T-cell (primary cell): ENCODE results near the gene SLC25A17. TPM values are rescaled to one million over a fixed set of nuclear protein-coding genes. Genes with fewer than 3 reads are reported as not detected.
A peak's percentile ranks its signal among the peaks of the same experiment; 100 is the strongest.
"Not testable (repeated sequence)": the region's sequence is repeated elsewhere in the genome, so short reads cannot be mapped to it uniquely, and the experiment has no call there.

Experiments
- ATAC-seq, 4 experiments: fragments of 200-7000 bp in 3 of 4; fragments of 150-1000 bp in 1 of 4; cut with Tn5 transposase; replicated peaks in 1 of 4; 1 replicate in 3 of 4; 2 replicates in 1 of 4; pipeline ENCODE4 v1.10.0; 2021; ENCODE audit warnings: moderate library complexity in 3 of 4, mild to moderate bottlenecking in 2 of 4, moderate number of reproducible peaks in 1 of 4
- CTCF ChIA-PET, 2 donors: fragments of 300-600 bp; sonication (Branson Sonifier 250); formaldehyde crosslinking; loops; one replicate each; lab custom pipeline; 2022; ENCODE audit warnings: antibody characterized with exemption in 2 of 2; lab: Charles Lee
- POLR2A ChIA-PET, 2 donors: fragments of 300-600 bp; sonication (Branson Sonifier 250); formaldehyde crosslinking; loops; one replicate each; lab custom pipeline; 2022; ENCODE audit warnings: antibody characterized with exemption in 2 of 2; lab: Charles Lee
- DNase-seq, 35 experiments: peaks; one replicate each; pipeline versions ENCODE4 v3.0.0 to v3.0.0-alpha.2; 2013 to 2023
- H3K27ac ChIP-seq: one replicate; pipeline ENCODE4 v1.5.1; 2013; ENCODE audit warnings: low read length
- H3K27me3 ChIP-seq, 2 experiments: replicated peaks in 1 of 2; 1 replicate in 1 of 2; 2 replicates in 1 of 2; pipeline versions ENCODE4 v1.6.1 to v1.7.0; 2013; ENCODE audit warnings: low read length in 1 of 2, mixed read lengths in 1 of 2; ENCODE audit not compliant: control insufficient read depth in 2 of 2, insufficient read depth in 2 of 2; ENCODE audit errors: extremely low read depth in 1 of 2
- H3K36me3 ChIP-seq, 2 donors: 1 replicate in 1 of 2; 2 replicates in 1 of 2; pipeline versions ENCODE4 v1.6.1 to v1.7.0; 2013; ENCODE audit warnings: low read length in 1 of 2; ENCODE audit not compliant: control insufficient read depth in 2 of 2, insufficient read depth in 1 of 2; ENCODE audit errors: extremely low read depth in 1 of 2
- H3K4me1 ChIP-seq, 2 experiments: 1 replicate in 1 of 2; 2 replicates in 1 of 2; pipeline versions ENCODE4 v1.6.1 to v1.7.0; 2013; ENCODE audit warnings: low read length in 2 of 2, mixed read lengths in 1 of 2; ENCODE audit not compliant: insufficient read depth in 2 of 2, control insufficient read depth in 1 of 2; ENCODE audit errors: extremely low read depth in 1 of 2
- H3K4me3 ChIP-seq, 2 donors: 1 replicate in 1 of 2; 2 replicates in 1 of 2; pipeline versions ENCODE4 v1.5.1 to v1.7.0; 2013; ENCODE audit warnings: mild to moderate bottlenecking in 2 of 2, low read length in 1 of 2, moderate library complexity in 1 of 2; ENCODE audit not compliant: control insufficient read depth in 1 of 2; ENCODE audit errors: extremely low read depth in 1 of 2
- H3K9me3 ChIP-seq: 2 replicates; pipeline ENCODE4 v1.7.0; 2013
- H3K27ac Mint-ChIP-seq, 2 donors: one replicate each; pipeline ENCODE4 v1.8.0; 2020 to 2021; ENCODE audit warnings: mild to moderate bottlenecking in 2 of 2, mixed read lengths in 2 of 2
- H3K27me3 Mint-ChIP-seq, 2 donors: one replicate each; pipeline ENCODE4 v1.8.0; 2021 to 2022; ENCODE audit warnings: mixed read lengths in 2 of 2
- H3K36me3 Mint-ChIP-seq: one replicate; pipeline ENCODE4 v1.8.0; 2021; ENCODE audit warnings: mixed read lengths
- H3K4me1 Mint-ChIP-seq, 3 donors: one replicate each; pipeline ENCODE4 v1.8.0; 2020 to 2022; ENCODE audit warnings: mixed read lengths in 3 of 3, mild to moderate bottlenecking in 1 of 3
- H3K4me3 Mint-ChIP-seq, 3 donors: one replicate each; pipeline ENCODE4 v1.8.0; 2020 to 2022; ENCODE audit warnings: mild to moderate bottlenecking in 3 of 3, mixed read lengths in 3 of 3, moderate library complexity in 3 of 3
- H3K9me3 Mint-ChIP-seq, 3 donors: one replicate each; pipeline ENCODE4 v1.8.0; 2020 to 2022; ENCODE audit warnings: mixed read lengths in 3 of 3
- WGBS: methylation state at CpG from one replicate; pipeline ENCODE4 v1.1.5; 2013; ENCODE audit warnings: missing lambda C conversion rate; ENCODE audit not compliant: insufficient coverage; 5-methylcytosine and 5-hydroxymethylcytosine counted together
- total RNA-seq, 35 experiments: library from RNA in 6 of 35; stranded (reverse) in 6 of 35; fragments of 120-200 nt in 1 of 35; gene quantifications; one replicate each; pipeline versions ENCODE4 v1.2.1 to v1.2.4 and lab custom pipeline; 2013 to 2026

The SLC25A17 gene
- total RNA-seq, 5 donors from 2014 or later (not counting 1 experiment from before 2014, with no cell fraction given), result 8.9 to 14.2 (median 12.7) TPM

DNA sequence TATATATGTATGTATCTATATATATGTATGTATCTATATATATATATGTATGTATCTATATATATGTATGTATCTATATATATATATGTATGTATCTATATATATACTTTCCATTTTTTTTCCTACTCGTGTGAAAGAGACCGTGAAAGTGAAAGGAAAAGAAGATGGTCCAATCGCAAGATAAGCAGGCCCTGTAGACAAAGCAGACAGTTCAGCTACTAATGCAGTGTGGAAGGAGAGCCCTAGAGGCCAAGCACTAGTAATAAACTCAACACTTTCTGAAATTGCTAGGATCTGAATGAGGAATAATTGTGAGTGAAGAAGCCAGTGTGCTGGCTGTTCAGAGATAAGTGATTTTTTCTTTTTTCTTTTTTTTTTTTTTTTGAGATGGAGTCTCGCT lies 92.6 kb downstream of the SLC25A17 start:
- peak in 6 of 35 experiments; percentile 9 to 70 (median 20) for DNase-seq
- Mint-ChIP-seq H3K27ac (peak overlapping the region; percentile 84 to 91), H3K4me1 (peaks cover 42 to 44% (median 43%) of the 10 kb centered on the region in 3 donors), H3K27me3 (peaks cover 0 to 2% of the 10 kb centered on the region in 2 donors), H3K4me3 (peak overlapping the region; percentile 44 to 69 (median 67)), H3K36me3 (no peaks in the 10 kb centered on the region), H3K9me3 (no peaks in the 10 kb centered on the region)
- Histone ChIP-seq H3K4me3 (no peak overlapping the region), H3K9me3 (no peaks in the 10 kb centered on the region), H3K27ac (peak overlapping the region; percentile 48), H3K4me1 (peaks cover 35 to 51% of the 10 kb centered on the region in 2 experiments), H3K36me3 (no peaks in the 10 kb centered on the region), H3K27me3 (no peaks in the 10 kb centered on the region)
- POLR2A ChIA-PET, result interaction anchor here in 1 of 2 donors (0.5 to 0.6 kb wide), 2 partner anchors 127 to 250 kb away, joined by 3 read pairs; no protein-coding TSS in a partner anchor
- CTCF ChIA-PET, result interaction anchor here (0.7 to 1.2 kb wide), 3 partner anchors 9 to 93 kb away, joined by 4 to 9 read pairs (median 7); no protein-coding TSS in a partner anchor
- WGBS, result no CpG with 5 or more reads among the region's 4 CpGs
- peak in 3 of 4 experiments; percentile 38 to 66 (median 43) for ATAC-seq

DNA sequence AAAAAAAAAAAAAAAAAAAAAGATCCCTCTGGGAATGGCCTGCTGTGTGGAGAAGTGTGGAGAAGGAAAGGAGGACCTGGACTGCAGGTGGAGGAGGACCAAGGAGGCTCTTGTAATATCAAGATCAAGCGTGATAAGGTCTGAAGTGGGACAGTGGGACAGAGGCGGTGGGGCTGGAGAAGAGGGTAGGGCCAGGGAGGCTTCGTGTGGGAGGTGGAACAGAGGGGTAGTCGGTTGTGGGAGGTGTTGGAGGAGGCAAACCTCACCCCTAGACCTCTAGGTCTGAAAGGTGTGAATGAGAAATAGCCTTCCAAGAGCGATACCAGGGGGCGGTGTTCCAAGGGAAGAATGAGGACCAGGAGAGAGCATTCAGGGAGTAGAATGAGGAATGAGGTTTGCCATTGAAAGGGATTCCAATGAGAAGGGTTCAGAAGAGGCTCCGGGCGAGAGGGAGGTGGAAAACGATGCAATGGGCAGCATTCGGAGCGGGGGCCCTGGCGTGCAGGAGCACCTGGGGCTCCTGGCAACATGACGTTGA lies 95.7 kb downstream of the SLC25A17 start:
- DNase-seq (no peak), ATAC-seq (no peak)
- peaks cover 0 to 2% of the 10 kb centered on the region in 2 donors for H3K27me3 Mint-ChIP-seq
- H3K36me3 Mint-ChIP-seq, result no peaks in the 10 kb centered on the region
- H3K36me3 ChIP-seq, result no peaks in the 10 kb centered on the region
- H3K9me3 Mint-ChIP-seq, result no peaks in the 10 kb centered on the region
- H3K9me3 ChIP-seq, result no peaks in the 10 kb centered on the region
- WGBS, result 78% methylated on average over 12 of the region's 13 CpGs
- no peaks in the 10 kb centered on the region for H3K27me3 ChIP-seq
- H3K27ac Mint-ChIP-seq, result peak overlapping the region in 1 of 2 donors; percentile 9
- peaks cover 30 to 38% (median 32%) of the 10 kb centered on the region in 3 donors for H3K4me1 Mint-ChIP-seq
- peaks cover 20 to 24% of the 10 kb centered on the region in 2 experiments for H3K4me1 ChIP-seq
- POLR2A ChIA-PET, result interaction anchor here in 1 of 2 donors (0.9 kb wide), 1 partner anchor 12 kb away, joined by 3 read pairs; no protein-coding TSS in a partner anchor
- no peak overlapping the region for H3K27ac ChIP-seq
- H3K4me3 Mint-ChIP-seq, result no peak overlapping the region
- CTCF ChIA-PET, result interaction anchor here in 1 of 2 donors (0.7 kb wide), 1 partner anchor 38 kb away, joined by 5 read pairs; no protein-coding TSS in a partner anchor
- no peak overlapping the region for H3K4me3 ChIP-seq

DNA sequence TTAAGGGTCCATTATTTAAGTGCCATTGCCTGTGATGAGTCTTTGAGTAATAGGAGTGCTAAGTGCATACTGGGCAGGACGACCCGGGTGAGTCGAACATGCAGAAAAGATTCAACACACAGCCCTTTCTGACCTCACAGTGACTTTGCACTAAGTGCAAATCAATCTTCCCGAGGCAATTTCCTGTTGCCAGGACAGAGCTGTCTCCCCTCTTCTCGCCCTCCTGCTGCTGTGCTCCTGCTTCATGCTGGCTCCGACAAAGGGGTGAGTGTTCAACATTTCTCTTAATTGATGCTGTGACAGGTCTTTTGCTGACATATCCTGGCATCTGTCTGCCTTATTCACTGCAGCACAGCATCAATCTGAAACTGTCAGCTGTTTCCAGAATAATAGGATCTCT lies 97.9 kb downstream of the SLC25A17 start:
- ChIA-PET POLR2A (interaction anchor here in 1 of 2 donors (1.0 kb wide), 1 partner anchor 15 kb away, joined by 9 read pairs; no protein-coding TSS in a partner anchor), CTCF (interaction anchor here in 1 of 2 donors (1.0 kb wide), 1 partner anchor 10 kb away, joined by 3 read pairs; no protein-coding TSS in a partner anchor)
- no peak for DNase-seq
- H3K4me1 Mint-ChIP-seq, result peaks cover 15 to 20% (median 18%) of the 10 kb centered on the region in 3 donors
- peaks cover 0 to 2% of the 10 kb centered on the region in 2 donors for H3K27me3 Mint-ChIP-seq
- H3K4me3 Mint-ChIP-seq, result no peak overlapping the region
- 26% methylated on average over 3 of the region's 6 CpGs for WGBS
- H3K9me3 ChIP-seq, result no peaks in the 10 kb centered on the region
- no peak overlapping the region for H3K27ac ChIP-seq
- no peaks in the 10 kb centered on the region for H3K27me3 ChIP-seq
- H3K27ac Mint-ChIP-seq, result peak overlapping the region in 1 of 2 donors; percentile 23
- peak in 1 of 4 experiments; percentile 23 for ATAC-seq
- peaks cover 0 to 7% of the 10 kb centered on the region in 2 experiments for H3K4me1 ChIP-seq
- H3K36me3 ChIP-seq, result no peaks in the 10 kb centered on the region
- H3K36me3 Mint-ChIP-seq, result no peaks in the 10 kb centered on the region
- H3K9me3 Mint-ChIP-seq, result no peaks in the 10 kb centered on the region
- H3K4me3 ChIP-seq, result no peak overlapping the region

- peaks cover 0 to 2% of the 10 kb centered on the region in 2 donors for H3K27me3 Mint-ChIP-seq
- Histone ChIP-seq H3K9me3 (no peaks in the 10 kb centered on the region), H3K27me3 (no peaks in the 10 kb centered on the region), H3K4me1 (peaks cover 0 to 3% of the 10 kb centered on the region in 2 experiments), H3K27ac (no peak overlapping the region), H3K4me3 (no peak overlapping the region), H3K36me3 (no peaks in the 10 kb centered on the region)
- H3K4me3 Mint-ChIP-seq, result no peak overlapping the region
- POLR2A ChIA-PET, result no interaction called here
- no peak for DNase-seq
- ATAC-seq, result no peak
- H3K9me3 Mint-ChIP-seq, result no peaks in the 10 kb centered on the region
- H3K36me3 Mint-ChIP-seq, result no peaks in the 10 kb centered on the region
- peaks cover 15 to 20% (median 15%) of the 10 kb centered on the region in 3 donors for H3K4me1 Mint-ChIP-seq
- CTCF ChIA-PET, result interaction anchor here in 1 of 2 donors (0.7 to 1.0 kb wide), 2 partner anchors 9 to 321 kb away, joined by 3 read pairs; no protein-coding TSS in a partner anchor
- WGBS, result 96% methylated on average over 6 of the region's 11 CpGs
- H3K27ac Mint-ChIP-seq, result peak overlapping the region in 1 of 2 donors; percentile 23
Measured at GRCh38 chr22:40720538-40721256, 98.4 kb downstream of the SLC25A17 start.

DNA sequence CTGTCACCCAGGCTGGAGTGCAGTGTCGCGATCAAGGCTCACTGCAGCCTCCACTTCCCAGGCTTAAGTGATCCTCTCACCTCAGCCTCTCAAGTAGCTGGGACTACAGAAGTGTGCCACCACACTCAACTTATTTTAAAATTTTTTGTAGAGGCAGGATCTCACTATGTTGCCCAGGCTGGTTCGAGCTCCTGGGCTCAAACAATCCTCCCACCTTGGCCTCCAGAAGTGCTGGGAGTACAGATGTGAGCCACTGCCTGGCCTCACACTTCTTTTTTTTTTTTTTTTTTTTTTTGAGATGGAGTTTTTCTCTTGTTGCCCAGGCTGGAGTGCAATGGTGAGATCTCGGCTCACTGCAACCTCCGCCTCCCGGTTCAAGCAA lies 99.0 kb downstream of the SLC25A17 start:
- not testable (repeated sequence) for H3K4me3 ChIP-seq, H3K9me3 Mint-ChIP-seq, H3K36me3 ChIP-seq, H3K9me3 ChIP-seq, ATAC-seq, H3K27ac ChIP-seq, DNase-seq, H3K4me1 ChIP-seq, H3K27ac Mint-ChIP-seq, H3K4me3 Mint-ChIP-seq, H3K27me3 Mint-ChIP-seq, H3K27me3 ChIP-seq, H3K36me3 Mint-ChIP-seq
- ChIA-PET POLR2A (interaction anchor here in 1 of 2 donors (0.6 to 0.7 kb wide), 2 partner anchors 12 to 156 kb away, joined by 3 to 5 read pairs; no protein-coding TSS in a partner anchor), CTCF (interaction anchor here (0.6 to 0.7 kb wide), 2 partner anchors 27 to 321 kb away, joined by 3 to 5 read pairs; no protein-coding TSS in a partner anchor)
- WGBS, result 82% methylated on average over 2 of the region's 6 CpGs
- peaks cover 14 to 18% (median 15%) of the 10 kb centered on the region in 3 donors for H3K4me1 Mint-ChIP-seq
